OCI-LY7 (cell line): ENCODE results near the gene SOCS7.

Source experiments
- EZH2phosphoT487 ChIP-seq: fragments of 200-600 bp; sonication (generic); IDR thresholded peaks from 2 replicates; pipeline ENCODE4 v1.6.1; 2018; ENCODE audit warnings: low read depth, borderline replicate concordance, mild to moderate bottlenecking, mixed run types, antibody characterized with exemption, low read length, moderate library complexity, mixed read lengths
- TF ChIP-seq, protein P1 (sequence below): fragments of 200-600 bp; sonication (generic); conservative IDR thresholded peaks from 2 replicates; pipeline ENCODE4 v1.5.1; 2014; ENCODE audit warnings: mild to moderate bottlenecking, antibody characterized with exemption, low read length, moderate library complexity, mixed read lengths

DNA sequence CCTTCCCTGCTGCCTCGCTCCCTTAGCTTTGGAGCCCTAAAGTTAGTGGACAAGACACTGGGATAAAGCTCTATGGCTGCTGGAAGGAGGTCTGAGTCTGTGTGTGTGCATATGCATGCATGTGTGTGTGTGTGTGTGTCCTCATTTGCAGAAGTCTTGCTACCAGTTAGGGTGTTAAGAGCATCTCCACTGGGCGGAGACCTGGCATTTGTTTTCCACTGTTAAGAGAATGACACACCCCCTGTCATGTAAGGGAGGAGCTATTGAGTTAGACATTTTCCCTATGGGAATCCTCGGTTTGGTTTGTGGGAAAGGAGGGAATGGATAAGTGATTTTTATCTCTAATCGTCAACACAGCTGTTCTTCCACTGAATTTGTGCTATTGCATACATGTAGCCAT is 51.8 kb downstream of the SOCS7 start:
- no peak for TF ChIP-seq EZH2phosphoT487
- TF ChIP-seq, protein P1, sequence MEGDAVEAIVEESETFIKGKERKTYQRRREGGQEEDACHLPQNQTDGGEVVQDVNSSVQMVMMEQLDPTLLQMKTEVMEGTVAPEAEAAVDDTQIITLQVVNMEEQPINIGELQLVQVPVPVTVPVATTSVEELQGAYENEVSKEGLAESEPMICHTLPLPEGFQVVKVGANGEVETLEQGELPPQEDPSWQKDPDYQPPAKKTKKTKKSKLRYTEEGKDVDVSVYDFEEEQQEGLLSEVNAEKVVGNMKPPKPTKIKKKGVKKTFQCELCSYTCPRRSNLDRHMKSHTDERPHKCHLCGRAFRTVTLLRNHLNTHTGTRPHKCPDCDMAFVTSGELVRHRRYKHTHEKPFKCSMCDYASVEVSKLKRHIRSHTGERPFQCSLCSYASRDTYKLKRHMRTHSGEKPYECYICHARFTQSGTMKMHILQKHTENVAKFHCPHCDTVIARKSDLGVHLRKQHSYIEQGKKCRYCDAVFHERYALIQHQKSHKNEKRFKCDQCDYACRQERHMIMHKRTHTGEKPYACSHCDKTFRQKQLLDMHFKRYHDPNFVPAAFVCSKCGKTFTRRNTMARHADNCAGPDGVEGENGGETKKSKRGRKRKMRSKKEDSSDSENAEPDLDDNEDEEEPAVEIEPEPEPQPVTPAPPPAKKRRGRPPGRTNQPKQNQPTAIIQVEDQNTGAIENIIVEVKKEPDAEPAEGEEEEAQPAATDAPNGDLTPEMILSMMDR, result no peak
